SK-N-SH (cell line): ENCODE results near the gene FGF18. TPM values are rescaled to one million over a fixed set of nuclear protein-coding genes. Genes with fewer than 3 reads are reported as not detected.

Experiments used
- CTCF ChIA-PET: fragments of 300-600, 350-600 bp; formaldehyde crosslinking; extraction: SDS; loops from one replicate; lab custom pipeline; 2021; lab: Yijun Ruan, JAX
- POLR2A ChIA-PET: fragments of 350-600 bp; sonication (Branson Sonifier 250); formaldehyde crosslinking; extraction: SDS; loops from one replicate; lab custom pipeline; 2020; ENCODE audit warnings: antibody characterized with exemption, inconsistent platforms; lab: Yijun Ruan, JAX
- DNase-seq: peaks from one replicate; pipeline ENCODE4 v3.0.0; 2012
- H2AFZ ChIP-seq: fragments of 200-600 bp; sonication (generic); 2 replicates; pipeline ENCODE4 v1.8.1; 2016; ENCODE audit warnings: antibody characterized with exemption, mild to moderate bottlenecking, low read depth
- H3F3A ChIP-seq: fragments of 200-600 bp; sonication (generic); replicated peaks from 2 replicates; pipeline ENCODE3; 2016; ENCODE audit warnings: antibody characterized with exemption, mild to moderate bottlenecking; ENCODE audit not compliant: insufficient read depth
- H3K27ac ChIP-seq, 2 experiments: fragments of 200-500 bp in 1 of 2; fragments of 200-600 bp in 1 of 2; sonication (Bioruptor generic) in 1 of 2; sonication (generic), shearing (Covaris generic) in 1 of 2; 2 replicates each; pipeline versions ENCODE4 v1.5.1 to v1.6.1; 2014 to 2016; ENCODE audit warnings: low read depth in 2 of 2, inconsistent platforms in 1 of 2, low read length in 1 of 2, mild to moderate bottlenecking in 1 of 2, mixed read lengths in 1 of 2
- H3K27me3 ChIP-seq: fragments of 200-600 bp; sonication (generic), shearing (Covaris generic); 2 replicates; pipeline ENCODE4 v1.6.1; 2016; ENCODE audit warnings: mixed run types; ENCODE audit not compliant: insufficient read depth
- H3K36me3 ChIP-seq, 2 experiments: fragments of 200-500 bp in 1 of 2; fragments of 200-600 bp in 1 of 2; sonication (Bioruptor generic) in 1 of 2; sonication (generic) in 1 of 2; replicated peaks in 1 of 2; 2 replicates each; pipeline versions ENCODE3 to v1.5.1; 2014 to 2016; ENCODE audit warnings: low read length in 1 of 2, mild to moderate bottlenecking in 1 of 2; ENCODE audit not compliant: insufficient read depth in 2 of 2, control insufficient read depth in 1 of 2
- H3K4me1 ChIP-seq, 2 experiments: fragments of 200-500 bp in 1 of 2; fragments of 200-600 bp in 1 of 2; sonication (Bioruptor generic) in 1 of 2; sonication (generic), shearing (Covaris generic) in 1 of 2; 2 replicates each; pipeline versions ENCODE4 v1.5.1 to v1.6.1; 2014 to 2016; ENCODE audit warnings: low read depth in 1 of 2, low read length in 1 of 2, mixed run types in 1 of 2; ENCODE audit not compliant: insufficient read depth in 2 of 2, control insufficient read depth in 1 of 2
- H3K4me2 ChIP-seq: fragments of 200-600 bp; sonication (generic), shearing (Covaris generic); 2 replicates; pipeline ENCODE4 v1.6.1; 2017; ENCODE audit warnings: mixed run types
- H3K4me3 ChIP-seq, 2 experiments: fragments of 200-500 bp in 1 of 2; fragments of 200-600 bp in 1 of 2; sonication (Bioruptor generic) in 1 of 2; sonication (generic), shearing (Covaris generic) in 1 of 2; 2 replicates each; pipeline versions ENCODE4 v1.5.1 to v1.8.1; 2014 to 2016; ENCODE audit warnings: low read depth in 2 of 2, inconsistent platforms in 1 of 2, low read length in 1 of 2, mild to moderate bottlenecking in 1 of 2, mixed read lengths in 1 of 2, moderate library complexity in 1 of 2
- H3K79me2 ChIP-seq: fragments of 200-600 bp; sonication (generic); 2 replicates; pipeline ENCODE4 v1.8.1; 2017; ENCODE audit warnings: mild to moderate bottlenecking; ENCODE audit not compliant: insufficient read depth
- H3K9ac ChIP-seq: fragments of 200-600 bp; sonication (generic); 2 replicates; pipeline ENCODE4 v1.6.1; 2017; ENCODE audit warnings: mixed run types
- H3K9me2 ChIP-seq: fragments of 200-600 bp; sonication (generic); 2 replicates; pipeline ENCODE4 v1.6.1; 2017; ENCODE audit warnings: mixed run types
- H3K9me3 ChIP-seq: fragments of 200-600 bp; sonication (generic); 2 replicates; pipeline ENCODE4 v1.6.1; 2017; ENCODE audit warnings: mixed run types, mild to moderate bottlenecking, moderate library complexity
- H4K20me1 ChIP-seq: fragments of 200-600 bp; sonication (generic); 2 replicates; pipeline ENCODE4 v1.6.1; 2017; ENCODE audit warnings: mild to moderate bottlenecking, mixed run types; ENCODE audit not compliant: insufficient read depth
- CHD2 ChIP-seq: fragments of 150-350 bp; IDR thresholded peaks from 2 replicates; pipeline ENCODE4 v1.6.1; 2018; ENCODE audit warnings: low read length; ENCODE audit not compliant: partially characterized antibody
- ELF1 ChIP-seq: IDR thresholded peaks from 2 replicates; pipeline ENCODE4 v1.4.0; 2012
- EZH2phosphoT487 ChIP-seq: fragments of 200-600 bp; sonication (generic); IDR thresholded peaks from 2 replicates; pipeline ENCODE4 v1.6.1; 2017; ENCODE audit warnings: low read depth, mixed run types, mild to moderate bottlenecking, antibody characterized with exemption, moderate library complexity, borderline replicate concordance
- FOXM1 ChIP-seq: IDR thresholded peaks from 2 replicates; pipeline ENCODE4 v1.4.0; 2012; ENCODE audit warnings: low read depth, mild to moderate bottlenecking
- GABPA ChIP-seq: IDR thresholded peaks from 2 replicates; pipeline ENCODE4 v1.4.0; 2012; ENCODE audit warnings: low read depth, mild to moderate bottlenecking
- IRF3 ChIP-seq: fragments of 150-350 bp; IDR thresholded peaks from 2 replicates; pipeline ENCODE4 v1.6.1; 2016; ENCODE audit warnings: mild to moderate bottlenecking, low read depth, low read length
- MXI1 ChIP-seq: IDR thresholded peaks from 2 replicates; pipeline ENCODE4 v1.6.1; 2012; ENCODE audit warnings: mild to moderate bottlenecking, low read depth, low read length, improper control_type of control experiment
- POLR2AphosphoS5 ChIP-seq: IDR thresholded peaks from 2 replicates; pipeline ENCODE4 v1.6.1; 2012; ENCODE audit warnings: low read depth, low read length
- RAD21 ChIP-seq: IDR thresholded peaks from 2 replicates; pipeline ENCODE4 v1.6.1; 2012; ENCODE audit warnings: mild to moderate bottlenecking, low read length
- RFX5 ChIP-seq: IDR thresholded peaks from 2 replicates; pipeline ENCODE4 v1.6.1; 2012; ENCODE audit warnings: mild to moderate bottlenecking, improper control_type of control experiment, low read length
- RXRA ChIP-seq: IDR thresholded peaks from 2 replicates; pipeline ENCODE4 v1.4.0; 2012; ENCODE audit warnings: low read depth, mild to moderate bottlenecking, borderline replicate concordance
- SIN3A ChIP-seq: IDR thresholded peaks from 2 replicates; pipeline ENCODE4 v1.6.1; 2012; ENCODE audit warnings: low read depth, mild to moderate bottlenecking, low read length, moderate library complexity, borderline replicate concordance
- SMC3 ChIP-seq: IDR thresholded peaks from 2 replicates; pipeline ENCODE4 v1.6.1; 2012; ENCODE audit warnings: low read depth, low read length, improper control_type of control experiment
- TEAD4 ChIP-seq: IDR thresholded peaks from 2 replicates; pipeline ENCODE4 v1.4.0; 2012; ENCODE audit warnings: mild to moderate bottlenecking, borderline replicate concordance; ENCODE audit not compliant: insufficient read depth
- ZBTB33 ChIP-seq: IDR thresholded peaks from 2 replicates; pipeline ENCODE4 v1.4.0; 2012; ENCODE audit warnings: low read depth, borderline replicate concordance
- WGBS: methylation state at CpG from one replicate; pipeline ENCODE4 v1.1.6; 2017; ENCODE audit warnings: low lambda C conversion rate; 5-methylcytosine and 5-hydroxymethylcytosine counted together
- polyA plus RNA-seq, 3 experiments: library from polyadenylated mRNA; depleted of rRNA; stranded (reverse); fragments of >200 nt; gene quantifications; 2 replicates each; pipeline ENCODE4 v1.2.3, GENCODE V29; 2012

Gene FGF18
- polyA plus RNA-seq, 1 of the 3 experiments (the other 2 are of a cell fraction) = 0.89 TPM

GRCh38 chr5:171457208-171457981, 37.9 kb downstream of the FGF18 start:
- CTCF ChIA-PET = interaction anchor here (1.2 kb wide), 1 partner anchor 26 kb away, joined by 3 read pairs; no protein-coding TSS in a partner anchor

GRCh38 chr5:171459839-171460238, 40.4 kb downstream of the FGF18 start:
- TF ChIP-seq SIN3A (no peak), MXI1 (no peak), RFX5 (no peak), GABPA (no peak), ELF1 (no peak), POLR2AphosphoS5 (no peak), ZBTB33 (no peak)
- no peak overlapping the region for H2AFZ ChIP-seq
- no peak for DNase-seq
- POLR2A ChIA-PET = no interaction called here
- CTCF ChIA-PET = no interaction called here
- no peak overlapping the region for H3K4me2 ChIP-seq
- no peaks in the 10 kb centered on the region for H4K20me1 ChIP-seq
- H3K27me3 ChIP-seq = no peaks in the 10 kb centered on the region
- H3K4me1 ChIP-seq = no peaks in the 10 kb centered on the region
- H3K36me3 ChIP-seq = no peaks in the 10 kb centered on the region
- no peaks in the 10 kb centered on the region for H3K9me3 ChIP-seq
- WGBS = 69% methylated on average over 2 of the region's 6 CpGs
- no peak overlapping the region for H3K4me3 ChIP-seq
- H3K27ac ChIP-seq = no peak overlapping the region
- no peaks in the 10 kb centered on the region for H3K79me2 ChIP-seq
- no peaks in the 10 kb centered on the region for H3F3A ChIP-seq
- no peak overlapping the region for H3K9ac ChIP-seq
- no peaks in the 10 kb centered on the region for H3K9me2 ChIP-seq

More at GRCh38 chr5:171457208-171457981, 37.9 kb downstream of the FGF18 start:
- no peaks in the 10 kb centered on the region for H3K27me3 ChIP-seq
- H3K4me1 ChIP-seq = no peaks in the 10 kb centered on the region
- DNase-seq = no peak
- H3K9me3 ChIP-seq = no peaks in the 10 kb centered on the region
- no peak overlapping the region for H3K9ac ChIP-seq
- H3F3A ChIP-seq = no peaks in the 10 kb centered on the region
- no peak overlapping the region for H3K27ac ChIP-seq
- H4K20me1 ChIP-seq = no peaks in the 10 kb centered on the region
- H3K36me3 ChIP-seq = no peaks in the 10 kb centered on the region
- H3K4me2 ChIP-seq = no peak overlapping the region
- no peak for TF ChIP-seq TEAD4
- no peak for TF ChIP-seq EZH2phosphoT487
- TF ChIP-seq FOXM1 = no peak
- TF ChIP-seq ZBTB33 = no peak
- no peak for TF ChIP-seq RXRA
- TF ChIP-seq GABPA = no peak
- TF ChIP-seq RAD21 = no peak
- no peak for TF ChIP-seq CHD2
- TF ChIP-seq IRF3 = no peak
- no peak for TF ChIP-seq SMC3
- no peak for TF ChIP-seq POLR2AphosphoS5
- no peak overlapping the region for H3K4me3 ChIP-seq
- H3K79me2 ChIP-seq = no peaks in the 10 kb centered on the region
- 91% methylated on average over 25 of the region's 25 CpGs for WGBS
- H3K9me2 ChIP-seq = no peaks in the 10 kb centered on the region
- H2AFZ ChIP-seq = no peak overlapping the region
- POLR2A ChIA-PET = no interaction called here
